ENCODE measurements around the gene MVK.

MVK gene

DNA sequence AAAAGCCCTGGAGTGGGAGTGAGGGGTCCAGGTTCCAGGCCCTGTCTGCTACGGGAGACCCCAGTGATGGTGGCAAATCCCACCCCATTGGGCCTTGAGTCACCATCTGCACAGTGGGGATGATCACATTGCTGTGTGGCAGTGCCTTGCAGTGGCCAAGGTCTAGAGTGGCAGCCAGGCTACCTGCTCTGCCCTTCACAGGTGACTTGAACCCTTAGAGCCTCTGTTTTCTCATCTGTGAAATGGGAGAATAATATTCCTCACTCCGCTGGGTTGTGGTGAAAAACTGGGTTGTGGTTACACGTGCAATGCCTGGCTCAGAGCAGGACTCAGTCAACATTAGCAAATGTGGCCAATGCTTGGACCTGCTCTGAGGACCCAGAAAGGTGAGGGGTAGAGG, 58.2 kb downstream of the MVK start:
- Histone ChIP-seq H3K27ac (no peak overlapping the region), H3K4me1 (no peaks in the 10 kb centered on the region), H3K4me2 (ENCODE audit: low read length) (no peak overlapping the region), H3K36me3 (ENCODE audit: control insufficient read depth, insufficient read depth, low read length) (no peaks in the 10 kb centered on the region), H3K27me3 (ENCODE audit: control insufficient read depth, insufficient read depth, low read length) (no peaks in the 10 kb centered on the region), H3K79me2 (no peaks in the 10 kb centered on the region), H3K4me3 (ENCODE audit: low read depth, low read length) (no peak overlapping the region), H3K9ac (no peak overlapping the region), H3K9me3 (ENCODE audit: control insufficient read depth, low read length) (no peaks in the 10 kb centered on the region), H2AFZ (no peak overlapping the region)
- TF ChIP-seq, protein P1, sequence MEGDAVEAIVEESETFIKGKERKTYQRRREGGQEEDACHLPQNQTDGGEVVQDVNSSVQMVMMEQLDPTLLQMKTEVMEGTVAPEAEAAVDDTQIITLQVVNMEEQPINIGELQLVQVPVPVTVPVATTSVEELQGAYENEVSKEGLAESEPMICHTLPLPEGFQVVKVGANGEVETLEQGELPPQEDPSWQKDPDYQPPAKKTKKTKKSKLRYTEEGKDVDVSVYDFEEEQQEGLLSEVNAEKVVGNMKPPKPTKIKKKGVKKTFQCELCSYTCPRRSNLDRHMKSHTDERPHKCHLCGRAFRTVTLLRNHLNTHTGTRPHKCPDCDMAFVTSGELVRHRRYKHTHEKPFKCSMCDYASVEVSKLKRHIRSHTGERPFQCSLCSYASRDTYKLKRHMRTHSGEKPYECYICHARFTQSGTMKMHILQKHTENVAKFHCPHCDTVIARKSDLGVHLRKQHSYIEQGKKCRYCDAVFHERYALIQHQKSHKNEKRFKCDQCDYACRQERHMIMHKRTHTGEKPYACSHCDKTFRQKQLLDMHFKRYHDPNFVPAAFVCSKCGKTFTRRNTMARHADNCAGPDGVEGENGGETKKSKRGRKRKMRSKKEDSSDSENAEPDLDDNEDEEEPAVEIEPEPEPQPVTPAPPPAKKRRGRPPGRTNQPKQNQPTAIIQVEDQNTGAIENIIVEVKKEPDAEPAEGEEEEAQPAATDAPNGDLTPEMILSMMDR (IDR thresholded peaks at IDR 0.05): no peak

DNA sequence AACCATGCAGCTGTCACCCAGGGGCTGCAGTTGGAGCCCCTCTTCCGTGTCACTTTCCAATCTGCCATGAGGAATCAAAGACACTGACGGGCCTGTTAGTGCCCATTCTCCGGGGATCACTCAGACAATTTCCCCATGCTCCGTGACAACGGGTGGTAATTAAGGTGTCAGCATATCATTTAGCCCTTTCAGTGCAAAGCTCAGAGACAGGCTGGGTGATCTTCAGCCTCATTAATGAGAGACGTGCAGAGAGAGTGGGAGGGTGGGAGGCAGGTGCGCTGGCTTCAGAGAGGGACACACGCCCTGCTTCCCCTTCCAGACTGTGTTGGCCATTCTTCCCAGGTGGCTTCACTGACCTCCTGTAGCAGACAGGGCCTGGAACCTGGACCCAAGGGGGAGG, 58.7 kb downstream of the MVK start:
- TF ChIP-seq, protein P1 (IDR thresholded peaks at IDR 0.05): no peak
- H2AFZ ChIP-seq: no peak overlapping the region
- no peak overlapping the region for H3K9ac ChIP-seq
- no peaks in the 10 kb centered on the region for H3K36me3 ChIP-seq (ENCODE audit: control insufficient read depth, insufficient read depth, low read length)
- H3K4me3 ChIP-seq (ENCODE audit: low read depth, low read length): no peak overlapping the region
- H3K27ac ChIP-seq: no peak overlapping the region
- H3K9me3 ChIP-seq (ENCODE audit: control insufficient read depth, low read length): no peaks in the 10 kb centered on the region
- H3K79me2 ChIP-seq: no peaks in the 10 kb centered on the region
- no peaks in the 10 kb centered on the region for H3K27me3 ChIP-seq (ENCODE audit: control insufficient read depth, insufficient read depth, low read length)
- no peak overlapping the region for H3K4me2 ChIP-seq (ENCODE audit: low read length)
- H3K4me1 ChIP-seq: no peaks in the 10 kb centered on the region

DNA sequence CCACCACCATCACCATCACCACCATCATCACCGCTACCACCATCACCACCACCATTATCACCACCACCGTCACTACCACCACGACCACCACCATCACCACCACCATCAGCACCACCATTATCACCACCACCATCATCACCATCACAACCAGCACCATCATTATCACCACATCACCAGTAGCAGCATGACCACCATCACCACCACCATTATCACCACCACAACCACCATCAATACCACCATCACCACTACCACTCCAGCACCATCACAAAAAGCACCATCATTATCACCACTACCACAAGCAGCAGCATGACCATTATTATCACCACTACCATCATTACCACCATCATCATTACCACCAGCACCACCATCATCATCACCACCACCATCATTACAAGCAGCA, 62.1 kb downstream of the MVK start:
- Histone ChIP-seq H3K9me3 (ENCODE audit: control insufficient read depth, low read length) (no peaks in the 10 kb centered on the region), H3K36me3 (ENCODE audit: control insufficient read depth, insufficient read depth, low read length) (no peaks in the 10 kb centered on the region), H3K27me3 (ENCODE audit: control insufficient read depth, insufficient read depth, low read length) (no peaks in the 10 kb centered on the region), H3K9ac (no peak overlapping the region), H3K79me2 (no peaks in the 10 kb centered on the region), H3K4me3 (ENCODE audit: low read depth, low read length) (no peak overlapping the region), H3K4me1 (no peaks in the 10 kb centered on the region), H3K4me2 (ENCODE audit: low read length) (no peak overlapping the region), H3K27ac (no peak overlapping the region), H2AFZ (no peak overlapping the region)
- TF ChIP-seq, protein P1 (IDR thresholded peaks at IDR 0.05): no peak

DNA sequence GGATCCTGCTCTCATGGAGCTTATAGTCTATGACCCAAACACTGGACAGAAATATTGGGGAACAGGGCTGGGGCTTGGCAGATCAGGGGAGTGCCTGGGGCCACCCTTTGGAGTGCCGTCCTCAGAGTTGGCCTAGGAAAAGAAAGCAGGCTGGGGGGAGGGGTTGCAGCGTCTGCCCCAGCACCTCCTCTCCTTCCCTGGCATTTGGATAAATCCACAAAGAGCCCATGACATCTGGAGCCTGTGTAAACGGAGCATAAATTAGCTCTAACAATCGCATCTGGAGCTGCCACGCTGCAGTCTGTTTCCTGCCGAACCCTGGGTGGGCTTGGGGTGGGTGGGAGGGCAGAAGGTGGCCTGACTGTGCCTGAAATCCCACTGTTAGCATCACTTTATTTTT, 63.8 kb downstream of the MVK start:
- Histone ChIP-seq H3K36me3 (ENCODE audit: control insufficient read depth, insufficient read depth, low read length) (no peaks in the 10 kb centered on the region), H3K9ac (no peak overlapping the region), H3K4me2 (ENCODE audit: low read length) (no peak overlapping the region), H3K27ac (no peak overlapping the region), H3K4me3 (ENCODE audit: low read depth, low read length) (no peak overlapping the region), H2AFZ (no peak overlapping the region), H3K79me2 (no peaks in the 10 kb centered on the region), H3K9me3 (ENCODE audit: control insufficient read depth, low read length) (no peaks in the 10 kb centered on the region), H3K27me3 (ENCODE audit: control insufficient read depth, insufficient read depth, low read length) (no peaks in the 10 kb centered on the region), H3K4me1 (no peaks in the 10 kb centered on the region)
- TF ChIP-seq, protein P1 (IDR thresholded peaks at IDR 0.05): no peak

DNA sequence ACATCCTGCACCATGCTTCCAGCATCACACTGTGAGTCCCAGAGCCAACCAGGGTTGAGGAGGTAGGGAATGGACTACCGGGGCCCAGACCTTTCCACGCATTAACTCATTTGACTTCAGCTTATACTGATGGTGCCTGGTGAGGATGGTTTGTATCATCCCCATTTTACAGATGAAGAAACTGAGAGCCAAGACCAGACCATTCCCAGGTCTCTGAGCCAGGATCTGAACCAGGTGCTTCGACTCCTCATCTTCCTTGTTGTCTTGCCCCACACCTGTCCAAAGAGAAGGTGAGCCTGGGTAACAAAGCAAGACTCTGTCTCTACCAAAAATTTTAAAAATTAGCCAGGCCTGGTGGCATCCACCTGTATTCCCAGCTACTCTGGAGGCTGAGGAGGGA, 64.4 kb downstream of the MVK start:
- no peak overlapping the region for H3K27ac ChIP-seq
- H3K36me3 ChIP-seq (ENCODE audit: control insufficient read depth, insufficient read depth, low read length): no peaks in the 10 kb centered on the region
- H3K27me3 ChIP-seq (ENCODE audit: control insufficient read depth, insufficient read depth, low read length): no peaks in the 10 kb centered on the region
- TF ChIP-seq, protein P1 (IDR thresholded peaks at IDR 0.05): no peak
- H3K9ac ChIP-seq: no peak overlapping the region
- no peak overlapping the region for H3K4me2 ChIP-seq (ENCODE audit: low read length)
- no peaks in the 10 kb centered on the region for H3K79me2 ChIP-seq
- H3K4me3 ChIP-seq (ENCODE audit: low read depth, low read length): no peak overlapping the region
- H2AFZ ChIP-seq: no peak overlapping the region
- no peaks in the 10 kb centered on the region for H3K4me1 ChIP-seq
- no peaks in the 10 kb centered on the region for H3K9me3 ChIP-seq (ENCODE audit: control insufficient read depth, low read length)

Data from parathyroid adenoma (tissue), 2 donors.